ENCODE results near the gene ATP9B. TPM values are rescaled to one million over a fixed set of nuclear protein-coding genes. Genes with fewer than 3 reads are reported as not detected.

ATP9B gene
- polyA plus RNA-seq, 1 of the 3 experiments (the other 2 are of a cell fraction), result 11.2 TPM

GRCh38 chr18:79410731-79411613, 341.8 kb downstream of the ATP9B start:
- ChIA-PET CTCF (no interaction called here), POLR2A (no interaction called here)
- TF ChIP-seq YY1 (IDR thresholded peaks at IDR 0.05; ENCODE audit: low read depth), result no peak
- TF ChIP-seq TEAD4 (IDR thresholded peaks at IDR 0.05; ENCODE audit: borderline replicate concordance, insufficient read depth), result no peak
- TF ChIP-seq, protein P1, sequence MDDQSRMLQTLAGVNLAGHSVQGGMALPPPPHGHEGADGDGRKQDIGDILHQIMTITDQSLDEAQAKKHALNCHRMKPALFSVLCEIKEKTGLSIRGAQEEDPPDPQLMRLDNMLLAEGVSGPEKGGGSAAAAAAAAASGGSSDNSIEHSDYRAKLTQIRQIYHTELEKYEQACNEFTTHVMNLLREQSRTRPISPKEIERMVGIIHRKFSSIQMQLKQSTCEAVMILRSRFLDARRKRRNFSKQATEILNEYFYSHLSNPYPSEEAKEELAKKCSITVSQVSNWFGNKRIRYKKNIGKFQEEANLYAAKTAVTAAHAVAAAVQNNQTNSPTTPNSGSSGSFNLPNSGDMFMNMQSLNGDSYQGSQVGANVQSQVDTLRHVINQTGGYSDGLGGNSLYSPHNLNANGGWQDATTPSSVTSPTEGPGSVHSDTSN (IDR thresholded peaks at IDR 0.05), result no peak
- TF ChIP-seq USF1 (IDR thresholded peaks at IDR 0.05; ENCODE audit: borderline replicate concordance, low read depth), result no peak
- no peak for TF ChIP-seq NRF1 (IDR thresholded peaks at IDR 0.05; ENCODE audit: low read depth, low read length)
- TF ChIP-seq GABPA (IDR thresholded peaks at IDR 0.05; ENCODE audit: low read depth), result no peak
- TF ChIP-seq EZH2phosphoT487 (IDR thresholded peaks at IDR 0.05; ENCODE audit: borderline replicate concordance, low read depth), result no peak
- no peak for TF ChIP-seq RFX5 (IDR thresholded peaks at IDR 0.05; ENCODE audit: low read length)
- TF ChIP-seq GATA2 (CRISPR knock-in tag; IDR thresholded peaks at IDR 0.05), result no peak
- TF ChIP-seq REST (IDR thresholded peaks at IDR 0.05; ENCODE audit: low read depth, low read length), result no peak
- no peak for TF ChIP-seq MAX (IDR thresholded peaks at IDR 0.05; ENCODE audit: low read depth)
- no peaks in the 10 kb centered on the region for H3K4me1 ChIP-seq (ENCODE audit: control insufficient read depth in 1 of 2, insufficient read depth in 2 of 2, low read depth in 1 of 2, low read length in 1 of 2)
- no peaks in the 10 kb centered on the region for H4K20me1 ChIP-seq (ENCODE audit: insufficient read depth)
- H3K79me2 ChIP-seq (ENCODE audit: insufficient read depth), result no peaks in the 10 kb centered on the region
- no peaks in the 10 kb centered on the region for H3K9me3 ChIP-seq
- no peak overlapping the region for H3K4me2 ChIP-seq
- WGBS (ENCODE audit: low lambda C conversion rate), result 84% methylated on average over 46 of the region's 84 CpGs
- no peak overlapping the region for H3K9ac ChIP-seq
- no peaks in the 10 kb centered on the region for H3K9me2 ChIP-seq
- no peaks in the 10 kb centered on the region for H3K36me3 ChIP-seq (replicated peaks in 1 of 2; ENCODE audit: control insufficient read depth in 1 of 2, insufficient read depth in 2 of 2, low read length in 1 of 2)
- H3F3A ChIP-seq (replicated peaks; ENCODE audit: insufficient read depth), result no peaks in the 10 kb centered on the region
- H3K27ac ChIP-seq (ENCODE audit: low read depth in 2 of 2, low read length in 1 of 2), result no peak overlapping the region
- H2AFZ ChIP-seq (ENCODE audit: low read depth), result no peak overlapping the region
- no peak overlapping the region for H3K4me3 ChIP-seq (ENCODE audit: low read depth in 2 of 2, low read length in 1 of 2)
- DNase-seq, result no peak
- peaks cover 83% of the 10 kb centered on the region for H3K27me3 ChIP-seq (ENCODE audit: insufficient read depth)
